Measurements from ENCODE around the gene CRAT.

CRAT gene

GRCh38 chr9:129110740-129111527, at the start of gene CRAT, which contains the start of gene PTPA:
Gene CRAT (minus strand): TSS chr9:129110793. CDS start chr9:129110509, 284 bp downstream.
Gene PTPA (plus strand): TSS chr9:129111415. CDS start chr9:129111601, 186 bp downstream.
- peak; percentile 95 for DNase-seq

GRCh38 chr9:129156163-129156562, 45.6 kb upstream of the CRAT start:
- no peak for DNase-seq

DNA sequence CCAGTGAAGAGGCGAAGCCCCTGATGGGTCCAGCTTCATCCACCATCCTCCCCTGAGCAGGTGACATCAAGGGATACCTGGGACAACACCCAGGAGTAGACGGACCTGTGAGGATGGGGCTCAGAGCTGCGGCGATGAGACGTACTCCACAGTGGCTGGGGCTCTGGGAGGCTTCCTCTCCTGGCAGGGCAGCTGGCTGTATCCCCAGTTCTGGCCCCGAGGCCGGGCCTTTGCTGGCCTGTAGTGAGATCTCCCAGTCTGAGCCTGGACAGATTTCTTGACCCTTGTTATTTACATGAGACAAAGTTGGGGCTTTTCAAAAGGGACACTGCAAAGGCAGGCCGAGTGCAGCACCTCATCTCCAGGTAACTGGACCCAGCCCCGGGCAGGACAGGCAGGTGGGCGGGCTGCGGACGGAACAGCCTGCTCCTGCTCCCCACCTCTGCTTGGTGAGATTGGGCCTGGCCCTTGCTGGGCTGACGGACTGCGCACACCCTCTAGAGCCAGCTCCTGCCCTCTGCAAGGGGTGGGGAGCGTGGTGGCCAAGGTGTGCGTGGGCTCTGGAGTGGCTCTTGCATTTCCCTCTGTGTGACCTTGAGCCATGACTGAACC, 44.4 kb upstream of the CRAT start:
- no peak for DNase-seq

GRCh38 chr9:129151469-129151868, 40.9 kb upstream of the CRAT start:
- no peak for DNase-seq

DNA sequence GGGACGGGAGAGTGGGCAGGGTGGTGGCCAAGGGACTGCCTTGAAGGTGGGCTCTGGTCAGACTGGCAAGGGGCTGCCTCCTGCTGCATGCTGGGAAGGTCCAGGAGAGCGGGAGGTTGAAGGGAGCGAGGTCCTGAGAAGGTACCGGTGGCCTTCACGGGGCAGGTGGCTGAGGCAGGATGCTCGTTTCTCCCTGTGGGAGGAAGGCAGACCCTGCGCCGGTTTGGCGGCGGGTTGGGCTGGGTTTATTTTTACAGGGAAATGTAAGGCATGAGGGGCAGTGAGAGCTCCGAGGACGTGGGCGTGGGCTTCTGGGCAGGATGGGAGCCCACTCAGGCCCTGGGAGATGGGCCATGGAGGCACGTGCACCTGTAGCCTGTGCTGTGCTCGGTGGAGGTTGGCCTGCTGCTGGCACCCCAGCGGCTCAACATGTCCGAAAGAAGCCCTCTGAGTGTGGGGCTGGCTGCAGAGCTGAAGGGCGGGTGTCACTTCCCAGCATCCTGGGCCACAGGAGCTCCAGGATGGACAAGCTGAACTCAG, 40.1 kb upstream of the CRAT start:
- no peak for DNase-seq

DNA sequence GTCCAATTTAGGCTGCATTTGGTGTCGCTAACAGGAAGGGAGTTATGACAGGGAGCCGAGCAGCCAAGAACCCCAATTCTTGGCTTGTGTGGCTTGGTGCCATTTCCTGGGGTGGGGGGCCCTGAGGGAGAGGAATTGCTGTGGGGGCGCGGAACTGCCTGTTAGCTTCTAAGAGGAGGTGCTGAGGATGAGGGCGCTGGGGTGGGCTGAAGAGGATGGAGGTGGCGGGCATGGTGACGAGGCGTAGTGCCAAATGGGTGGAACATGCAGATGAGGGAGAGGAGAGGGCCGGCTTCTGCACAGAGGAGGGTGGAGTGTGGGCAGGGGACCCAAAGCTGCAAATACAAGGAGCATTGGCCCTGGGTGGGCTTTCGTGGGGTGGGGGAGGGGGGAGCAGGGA, 39.5 kb upstream of the CRAT start:
- DNase-seq, result no peak

GRCh38 chr9:129149442-129149841, 38.8 kb upstream of the CRAT start:
- DNase-seq, result no peak

DNA sequence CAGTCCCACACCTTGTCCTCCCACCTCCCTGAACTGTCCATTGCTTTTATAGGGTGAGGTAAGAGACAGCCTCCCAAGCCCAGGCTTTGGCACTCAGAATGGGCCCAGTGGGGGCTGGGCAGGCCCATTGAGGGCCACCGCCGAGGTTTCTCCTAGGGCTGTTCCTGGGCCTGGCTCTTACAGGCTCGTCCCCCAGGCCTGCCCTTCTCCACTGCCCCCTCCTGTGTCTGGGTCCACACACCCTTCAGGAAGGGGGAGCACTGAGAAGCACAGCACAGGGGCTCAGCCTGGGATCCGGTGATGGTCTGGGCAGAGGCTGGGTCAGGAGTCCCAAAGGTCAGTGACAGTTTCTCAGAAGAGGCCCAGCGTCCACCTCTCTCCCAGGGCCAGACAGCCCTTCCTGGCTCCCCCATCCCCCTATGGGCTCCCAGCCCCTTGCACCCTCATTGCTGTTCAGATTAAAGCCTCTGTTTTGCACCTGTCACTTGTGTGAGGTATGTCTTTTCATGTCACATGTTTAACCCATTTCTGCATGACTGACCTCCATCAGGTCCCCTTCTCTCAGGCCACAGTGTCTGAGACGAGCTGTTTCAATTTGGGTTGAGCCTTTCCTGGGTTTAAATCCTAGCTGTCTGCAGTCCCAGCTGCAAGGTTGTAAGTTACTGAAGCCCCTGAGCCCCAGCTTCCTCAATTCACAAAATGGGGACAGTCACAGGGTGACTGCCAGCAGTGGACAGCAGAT, 38.0 kb upstream of the CRAT start:
- DNase-seq, result no peak

DNA sequence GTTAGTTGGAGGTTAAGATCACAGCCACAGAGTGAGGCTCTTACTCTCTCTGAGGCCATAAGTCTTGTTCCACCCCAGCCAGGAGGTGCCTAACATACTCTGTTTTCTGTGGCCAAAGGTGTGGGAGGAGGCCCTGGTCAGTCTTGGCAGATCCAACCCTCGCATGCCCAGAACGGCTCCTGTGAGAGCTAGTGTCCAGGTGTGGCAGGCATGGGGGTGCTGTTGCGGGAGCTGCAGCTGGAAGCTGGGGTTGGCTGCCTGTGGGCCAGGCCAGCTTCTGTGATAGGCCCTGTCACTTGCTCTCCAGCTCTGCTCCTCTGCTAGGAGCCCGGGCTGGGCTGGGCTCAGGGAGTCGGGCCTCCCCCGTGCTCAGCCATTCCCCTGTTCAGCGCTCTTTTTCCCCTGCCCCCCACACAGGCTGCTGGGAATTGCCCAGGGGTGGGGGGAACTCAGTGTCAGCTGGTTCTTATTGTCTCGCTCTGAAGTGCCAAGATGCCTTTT, 35.9 kb upstream of the CRAT start:
- peak; percentile 26 for DNase-seq

DNA sequence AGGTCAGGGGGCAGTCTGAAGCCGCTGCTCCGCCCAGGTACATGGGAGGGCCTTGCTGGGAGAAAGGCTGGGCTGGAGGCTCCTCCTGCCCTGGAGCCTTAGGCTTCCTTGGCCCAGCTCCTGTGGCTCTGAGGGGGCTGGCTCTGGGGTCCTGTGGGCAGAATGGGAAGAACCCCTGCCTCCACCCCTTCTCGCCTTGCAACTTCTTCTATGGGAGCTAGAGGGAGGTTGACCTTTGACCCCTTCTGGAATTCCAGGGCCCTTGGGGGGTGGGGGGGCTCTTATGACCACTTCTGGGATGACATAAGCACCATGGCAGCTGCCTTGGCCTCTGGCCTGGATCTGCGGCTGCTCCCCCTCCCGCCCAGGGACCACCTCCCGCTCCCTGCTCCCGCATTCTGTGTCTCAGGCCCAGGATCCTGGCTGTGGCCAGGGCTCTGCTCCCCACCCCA, 35.3 kb upstream of the CRAT start:
- peak; percentile 98 for DNase-seq

DNA sequence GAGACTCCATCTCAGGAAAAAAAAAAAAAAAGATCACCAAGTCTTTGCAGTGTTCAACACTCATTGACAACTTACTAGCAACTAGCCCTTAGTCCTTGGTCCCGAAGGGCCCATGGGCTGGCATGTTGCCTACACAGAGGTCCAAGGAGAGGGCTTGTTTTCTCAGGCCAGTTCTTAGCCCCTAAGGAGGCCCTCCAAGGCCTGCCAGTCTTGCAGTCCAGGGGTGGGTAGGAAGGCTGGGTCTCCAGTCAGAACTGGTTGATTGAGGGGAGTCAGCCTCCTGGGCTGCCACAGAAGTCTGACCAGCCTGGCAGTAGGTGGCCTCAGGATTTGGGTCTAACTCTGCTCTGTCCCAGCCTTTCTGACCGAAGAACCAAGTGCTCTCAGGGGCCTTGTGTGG, 34.7 kb upstream of the CRAT start:
- peak; percentile 23 for DNase-seq

- DNase-seq, result peak; percentile 94
Measured at GRCh38 chr9:129143031-129143927, 32.7 kb upstream of the CRAT start.

DNA sequence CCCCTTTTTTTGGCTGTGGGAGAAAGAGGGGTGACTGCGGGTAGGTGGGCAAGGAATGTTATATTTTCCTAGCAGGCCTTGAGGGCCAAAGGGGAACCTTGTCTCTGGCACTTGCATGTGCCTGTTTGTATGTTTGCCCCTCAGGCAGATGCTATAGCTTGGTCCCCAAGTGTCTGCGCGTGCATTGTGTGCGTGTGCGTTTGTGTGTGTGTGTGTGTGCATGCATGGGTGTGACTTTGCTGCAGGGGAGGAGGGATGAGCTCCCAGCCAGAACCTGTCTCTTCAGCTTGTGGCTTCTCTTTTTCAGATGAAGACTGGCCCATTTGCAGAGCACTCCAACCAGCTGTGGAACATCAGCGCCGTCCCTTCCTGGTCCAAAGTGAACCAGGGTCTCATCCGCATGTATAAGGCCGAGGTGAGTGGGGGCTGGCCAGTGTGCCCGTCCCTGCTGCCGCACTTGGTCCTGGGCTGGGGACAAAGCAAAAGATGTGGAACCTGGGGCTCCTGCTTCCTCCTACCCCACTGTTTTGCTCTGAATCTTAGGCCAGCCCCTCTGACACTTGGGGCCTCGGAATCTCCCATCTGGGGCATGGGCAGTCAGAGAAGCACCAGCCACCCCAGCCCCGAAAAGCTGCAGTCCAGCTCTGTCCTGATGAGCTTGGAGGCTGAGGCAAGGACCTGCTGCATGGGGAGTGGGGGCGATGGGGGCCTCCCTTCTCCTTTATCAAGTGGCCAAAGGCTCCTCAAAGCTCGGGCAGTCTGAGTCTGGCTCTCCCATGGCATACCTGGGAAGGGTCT, 31.7 kb upstream of the CRAT start:
- no peak for DNase-seq

- peak; percentile 94 for DNase-seq
Measured at GRCh38 chr9:129141066-129142041, 30.8 kb upstream of the CRAT start.

- peak; percentile 55 for DNase-seq
Measured at GRCh38 chr9:129140397-129141065, 29.9 kb upstream of the CRAT start.

DNA sequence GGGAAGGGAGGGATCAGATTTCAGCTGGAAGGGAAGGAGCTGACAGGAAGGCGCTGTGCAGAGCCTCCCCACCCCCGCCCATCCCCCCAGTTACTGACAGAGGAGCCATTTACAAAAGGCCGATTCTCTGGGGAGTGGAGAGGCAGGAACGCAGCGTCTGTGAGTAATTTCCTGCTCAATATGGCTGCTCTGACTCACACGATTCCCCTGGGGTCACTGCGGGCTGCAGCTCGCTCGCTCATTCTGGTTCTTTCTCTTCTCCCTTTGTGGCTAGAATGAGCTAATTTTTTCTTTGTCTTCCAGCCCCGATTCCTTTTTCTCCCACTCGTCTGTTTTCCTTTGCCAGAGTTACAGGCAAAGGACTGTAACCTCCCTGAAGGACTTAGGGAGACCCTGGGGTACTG, 29.4 kb upstream of the CRAT start:
- DNase-seq, result peak; percentile 100

- DNase-seq, result peak; percentile 86
Measured at GRCh38 chr9:129139233-129139992, 28.8 kb upstream of the CRAT start.

GRCh38 chr9:129138476-129139232, 28.1 kb upstream of the CRAT start:
- peak; percentile 64 for DNase-seq
